ENCODE results near the gene RAD51B. TPM values are rescaled to one million over a fixed set of nuclear protein-coding genes. Genes with fewer than 3 reads are reported as not detected.

RAD51B gene
- total and polyA plus RNA-seq, 2 of the 13 experiments (the other 11 are each of a cell fraction or from before 2014, with no cell fraction given), result 7.0 to 9.5 TPM

- TF ChIP-seq, protein P1, sequence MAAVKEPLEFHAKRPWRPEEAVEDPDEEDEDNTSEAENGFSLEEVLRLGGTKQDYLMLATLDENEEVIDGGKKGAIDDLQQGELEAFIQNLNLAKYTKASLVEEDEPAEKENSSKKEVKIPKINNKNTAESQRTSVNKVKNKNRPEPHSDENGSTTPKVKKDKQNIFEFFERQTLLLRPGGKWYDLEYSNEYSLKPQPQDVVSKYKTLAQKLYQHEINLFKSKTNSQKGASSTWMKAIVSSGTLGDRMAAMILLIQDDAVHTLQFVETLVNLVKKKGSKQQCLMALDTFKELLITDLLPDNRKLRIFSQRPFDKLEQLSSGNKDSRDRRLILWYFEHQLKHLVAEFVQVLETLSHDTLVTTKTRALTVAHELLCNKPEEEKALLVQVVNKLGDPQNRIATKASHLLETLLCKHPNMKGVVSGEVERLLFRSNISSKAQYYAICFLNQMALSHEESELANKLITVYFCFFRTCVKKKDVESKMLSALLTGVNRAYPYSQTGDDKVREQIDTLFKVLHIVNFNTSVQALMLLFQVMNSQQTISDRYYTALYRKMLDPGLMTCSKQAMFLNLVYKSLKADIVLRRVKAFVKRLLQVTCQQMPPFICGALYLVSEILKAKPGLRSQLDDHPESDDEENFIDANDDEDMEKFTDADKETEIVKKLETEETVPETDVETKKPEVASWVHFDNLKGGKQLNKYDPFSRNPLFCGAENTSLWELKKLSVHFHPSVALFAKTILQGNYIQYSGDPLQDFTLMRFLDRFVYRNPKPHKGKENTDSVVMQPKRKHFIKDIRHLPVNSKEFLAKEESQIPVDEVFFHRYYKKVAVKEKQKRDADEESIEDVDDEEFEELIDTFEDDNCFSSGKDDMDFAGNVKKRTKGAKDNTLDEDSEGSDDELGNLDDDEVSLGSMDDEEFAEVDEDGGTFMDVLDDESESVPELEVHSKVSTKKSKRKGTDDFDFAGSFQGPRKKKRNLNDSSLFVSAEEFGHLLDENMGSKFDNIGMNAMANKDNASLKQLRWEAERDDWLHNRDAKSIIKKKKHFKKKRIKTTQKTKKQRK (IDR thresholded peaks at IDR 0.05; ENCODE audit: low read length), result no peak
- TF ChIP-seq MBNL3 (CRISPR knock-in tag; conservative IDR thresholded peaks at IDR 0.05) (no peak), CREM (IDR thresholded peaks at IDR 0.05) (no peak), CREM (CRISPR knock-in tag; IDR thresholded peaks at IDR 0.05) (no peak), PHF21A (CRISPR knock-in tag; IDR thresholded peaks at IDR 0.05) (peak; percentile 29; the same call in 1 of the 2 replicates), CBX5 (CRISPR knock-in tag; IDR thresholded peaks at IDR 0.05; ENCODE audit: borderline replicate concordance) (no peak), ZBTB21 (CRISPR knock-in tag; IDR thresholded peaks at IDR 0.05) (no peak), ZBTB4 (CRISPR knock-in tag; IDR thresholded peaks at IDR 0.05; ENCODE audit: borderline replicate concordance) (no peak), KDM4B (CRISPR knock-in tag; IDR thresholded peaks at IDR 0.05) (no peak), ZNF263 (CRISPR knock-in tag; IDR thresholded peaks at IDR 0.05) (no peak), PTBP1 (IDR thresholded peaks at IDR 0.05; ENCODE audit: low read depth, low read length, poor library complexity, severe bottlenecking) (no peak), DNMT1 (CRISPR knock-in tag; IDR thresholded peaks at IDR 0.05) (no peak), MAF1 (CRISPR knock-in tag; IDR thresholded peaks at IDR 0.05; ENCODE audit: borderline replicate concordance) (no peak)
- TF ChIP-seq, protein P2, sequence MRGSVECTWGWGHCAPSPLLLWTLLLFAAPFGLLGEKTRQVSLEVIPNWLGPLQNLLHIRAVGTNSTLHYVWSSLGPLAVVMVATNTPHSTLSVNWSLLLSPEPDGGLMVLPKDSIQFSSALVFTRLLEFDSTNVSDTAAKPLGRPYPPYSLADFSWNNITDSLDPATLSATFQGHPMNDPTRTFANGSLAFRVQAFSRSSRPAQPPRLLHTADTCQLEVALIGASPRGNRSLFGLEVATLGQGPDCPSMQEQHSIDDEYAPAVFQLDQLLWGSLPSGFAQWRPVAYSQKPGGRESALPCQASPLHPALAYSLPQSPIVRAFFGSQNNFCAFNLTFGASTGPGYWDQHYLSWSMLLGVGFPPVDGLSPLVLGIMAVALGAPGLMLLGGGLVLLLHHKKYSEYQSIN (CRISPR knock-in tag; IDR thresholded peaks at IDR 0.05; ENCODE audit: borderline replicate concordance), result no peak
Observed at GRCh38 chr14:67941456-67942018, 122.0 kb downstream of the RAD51B start (continued).

Data from HepG2 (cell line).